HG03025 (cell line): ENCODE data around the gene SF3B3.
"Not testable (repeated sequence)": the region's sequence is repeated elsewhere in the genome, so short reads cannot be mapped to it uniquely, and the experiment has no call there.

Experiments
- ATAC-seq: cut with Tn5 transposase; IDR thresholded peaks from one replicate; pipeline ENCODE4 v1.9.1; 2021; ENCODE audit warnings: mild to moderate bottlenecking, moderate library complexity; ENCODE audit not compliant: unreplicated experiment, low FRiP score

Gene SF3B3

GRCh38 chr16:70586731-70587130 is 63.1 kb downstream of the SF3B3 start:
- no peak for ATAC-seq

- no peak for ATAC-seq
These were observed 64.9 kb downstream of the SF3B3 start for GRCh38 chr16:70588565-70588964.

- ATAC-seq: not testable (repeated sequence)
These were observed 65.8 kb downstream of the SF3B3 start for GRCh38 chr16:70589416-70589815.

- no peak for ATAC-seq
These were observed 66.4 kb downstream of the SF3B3 start for GRCh38 chr16:70589998-70590471.

GRCh38 chr16:70590722-70591415 is 67.3 kb downstream of the SF3B3 start:
- ATAC-seq: no peak

- ATAC-seq: no peak
These were observed 68.0 kb downstream of the SF3B3 start for GRCh38 chr16:70591615-70592014.

GRCh38 chr16:70592106-70592571 is 68.5 kb downstream of the SF3B3 start:
- no peak for ATAC-seq

- ATAC-seq: no peak
These were observed 69.9 kb downstream of the SF3B3 start for GRCh38 chr16:70593544-70593943.

GRCh38 chr16:70594569-70594968 is 71.0 kb downstream of the SF3B3 start:
- no peak for ATAC-seq

GRCh38 chr16:70597135-70597835 is 73.7 kb downstream of the SF3B3 start:
- no peak for ATAC-seq

- ATAC-seq: no peak
These were observed 75.4 kb downstream of the SF3B3 start for GRCh38 chr16:70598937-70599503.

- ATAC-seq: no peak
These were observed 77.1 kb downstream of the SF3B3 start for GRCh38 chr16:70600730-70601129.

GRCh38 chr16:70601576-70602575 is 78.3 kb downstream of the SF3B3 start:
- ATAC-seq: no peak

GRCh38 chr16:70602831-70603230 is 79.2 kb downstream of the SF3B3 start:
- ATAC-seq: no peak

GRCh38 chr16:70604407-70605282 is 81.0 kb downstream of the SF3B3 start:
- no peak for ATAC-seq

- ATAC-seq: no peak
These were observed 81.7 kb downstream of the SF3B3 start for GRCh38 chr16:70605283-70605657.

- no peak for ATAC-seq
These were observed 84.9 kb downstream of the SF3B3 start for GRCh38 chr16:70608521-70608920.

- ATAC-seq: no peak
These were observed 86.9 kb downstream of the SF3B3 start for GRCh38 chr16:70610273-70611223.
